Uterus (tissue), 4 donors: ENCODE data around the gene RRH. TPM values are rescaled to one million over a fixed set of nuclear protein-coding genes. Genes with fewer than 3 reads are reported as not detected.

Source experiments
- DNase-seq, 2 donors: peaks; one replicate each; pipeline ENCODE4 v3.0.0-alpha.2; 2019 to 2020
- H3K27ac ChIP-seq, 2 donors: fragments of 200-600 bp; sonication (generic); 1 replicate in 1 of 2; 2 replicates in 1 of 2; pipeline ENCODE4 v1.5.1; 2016 to 2018
- H3K27me3 ChIP-seq, 2 donors: fragments of 200-600 bp; sonication (generic); one replicate each; pipeline ENCODE4 v1.5.1; 2018 to 2019; ENCODE audit warnings: control low read depth in 1 of 2
- H3K36me3 ChIP-seq, 2 donors: fragments of 200-600 bp; sonication (generic); one replicate each; pipeline ENCODE4 v1.5.1; 2019; ENCODE audit warnings: control low read depth in 1 of 2
- H3K4me1 ChIP-seq, 2 donors: fragments of 200-600 bp; sonication (generic); one replicate each; pipeline ENCODE4 v1.5.1; 2018 to 2019; ENCODE audit warnings: control low read depth in 1 of 2
- H3K4me3 ChIP-seq, 2 donors: fragments of 200-600 bp; sonication (generic); 1 replicate in 1 of 2; 2 replicates in 1 of 2; pipeline ENCODE4 v1.5.1; 2018 to 2019; ENCODE audit warnings: mild to moderate bottlenecking in 1 of 2
- H3K9me3 ChIP-seq, 2 donors: fragments of 200-600 bp; sonication (generic); one replicate each; pipeline ENCODE4 v1.5.1; 2019; ENCODE audit warnings: control low read depth in 1 of 2
- POLR2A ChIP-seq, 2 donors: fragments of 450-650 bp; IDR thresholded peaks; one replicate each; pipeline ENCODE4 v1.6.1; 2016; ENCODE audit warnings: antibody characterized with exemption in 2 of 2, mild to moderate bottlenecking in 1 of 2, moderate library complexity in 1 of 2
- intact Hi-C: fragments of 100-400 bp; cut with DNase I; formaldehyde crosslinking; loops from one replicate; pipeline ENCODE4 v1.15.1; 2023; ENCODE audit warnings: low total_unique reads
- total RNA-seq, 4 donors: library from RNA; depleted of rRNA in 3 of 4; stranded (reverse); fragments of >200 nt in 3 of 4; gene quantifications; one replicate each; pipeline versions ENCODE4 v1.1.0 to v1.2.4, GENCODE V29; 2014 to 2023
- TF ChIP-seq, protein P1 (sequence below), 4 experiments: fragments of 200-600 bp in 2 of 4; fragments of 450-650 bp in 2 of 4; sonication (generic) in 2 of 4; IDR thresholded peaks; one replicate each; pipeline ENCODE4 v1.5.1; 2016 to 2019; ENCODE audit warnings: antibody characterized with exemption in 4 of 4, mild to moderate bottlenecking in 2 of 4, moderate library complexity in 1 of 4
- donor health status: DM: yes; HTN: yes; CAD: no.

The RRH gene
- total RNA-seq, 4 donors from 2014 or later = 0.30 to 1.5 TPM; not detected in 2

DNA sequence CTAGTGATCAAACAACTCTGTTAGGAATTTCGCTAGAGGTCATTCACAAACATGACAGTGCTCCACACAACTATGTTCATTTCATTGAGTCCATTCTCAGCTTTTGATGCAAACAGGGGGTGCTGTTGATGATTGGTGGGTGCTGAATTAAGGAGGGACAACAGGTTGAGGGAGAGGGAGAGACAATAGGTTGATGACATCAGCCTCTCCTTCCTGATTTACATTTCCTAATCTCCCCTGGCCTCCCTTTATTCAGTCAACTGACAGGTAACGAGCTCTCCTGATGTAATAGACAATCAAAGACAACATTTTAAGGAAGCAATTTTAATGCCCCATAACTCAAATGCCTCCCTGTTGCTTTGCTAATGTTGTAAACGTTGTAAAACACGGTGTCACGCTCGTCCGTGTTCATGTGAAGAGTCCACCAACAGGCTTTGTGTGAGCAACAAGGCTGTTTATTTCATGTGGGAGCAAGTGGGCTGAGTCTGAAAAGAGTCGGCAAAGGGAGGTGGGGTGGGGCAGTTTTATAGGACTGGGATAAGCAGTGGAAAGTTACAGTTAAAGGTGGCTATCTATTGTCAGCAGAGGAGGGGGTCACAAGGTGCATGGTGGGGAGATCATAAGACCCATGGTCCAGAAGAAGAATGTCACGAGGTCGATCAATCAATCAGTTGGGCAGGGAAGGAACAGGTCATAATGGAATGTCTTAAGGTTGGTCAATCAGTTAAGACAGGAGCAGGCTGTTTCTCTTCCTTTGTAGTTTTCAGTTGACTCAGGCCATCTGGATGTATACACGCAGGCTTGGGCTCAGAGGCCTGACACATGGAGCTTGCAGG, 17.0 kb upstream of the RRH start:
- TF ChIP-seq, protein P1, sequence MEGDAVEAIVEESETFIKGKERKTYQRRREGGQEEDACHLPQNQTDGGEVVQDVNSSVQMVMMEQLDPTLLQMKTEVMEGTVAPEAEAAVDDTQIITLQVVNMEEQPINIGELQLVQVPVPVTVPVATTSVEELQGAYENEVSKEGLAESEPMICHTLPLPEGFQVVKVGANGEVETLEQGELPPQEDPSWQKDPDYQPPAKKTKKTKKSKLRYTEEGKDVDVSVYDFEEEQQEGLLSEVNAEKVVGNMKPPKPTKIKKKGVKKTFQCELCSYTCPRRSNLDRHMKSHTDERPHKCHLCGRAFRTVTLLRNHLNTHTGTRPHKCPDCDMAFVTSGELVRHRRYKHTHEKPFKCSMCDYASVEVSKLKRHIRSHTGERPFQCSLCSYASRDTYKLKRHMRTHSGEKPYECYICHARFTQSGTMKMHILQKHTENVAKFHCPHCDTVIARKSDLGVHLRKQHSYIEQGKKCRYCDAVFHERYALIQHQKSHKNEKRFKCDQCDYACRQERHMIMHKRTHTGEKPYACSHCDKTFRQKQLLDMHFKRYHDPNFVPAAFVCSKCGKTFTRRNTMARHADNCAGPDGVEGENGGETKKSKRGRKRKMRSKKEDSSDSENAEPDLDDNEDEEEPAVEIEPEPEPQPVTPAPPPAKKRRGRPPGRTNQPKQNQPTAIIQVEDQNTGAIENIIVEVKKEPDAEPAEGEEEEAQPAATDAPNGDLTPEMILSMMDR (IDR thresholded peaks at IDR 0.05) = no peak
- TF ChIP-seq POLR2A (IDR thresholded peaks at IDR 0.05) = no peak
- no peaks in the 10 kb centered on the region for H3K27me3 ChIP-seq
- H3K4me3 ChIP-seq = no peak overlapping the region
- no peak overlapping the region for H3K27ac ChIP-seq
- H3K9me3 ChIP-seq = no peaks in the 10 kb centered on the region
- intact Hi-C loops = no loop called here
- H3K4me1 ChIP-seq = no peaks in the 10 kb centered on the region
- no peak for DNase-seq
- H3K36me3 ChIP-seq = no peaks in the 10 kb centered on the region

DNA sequence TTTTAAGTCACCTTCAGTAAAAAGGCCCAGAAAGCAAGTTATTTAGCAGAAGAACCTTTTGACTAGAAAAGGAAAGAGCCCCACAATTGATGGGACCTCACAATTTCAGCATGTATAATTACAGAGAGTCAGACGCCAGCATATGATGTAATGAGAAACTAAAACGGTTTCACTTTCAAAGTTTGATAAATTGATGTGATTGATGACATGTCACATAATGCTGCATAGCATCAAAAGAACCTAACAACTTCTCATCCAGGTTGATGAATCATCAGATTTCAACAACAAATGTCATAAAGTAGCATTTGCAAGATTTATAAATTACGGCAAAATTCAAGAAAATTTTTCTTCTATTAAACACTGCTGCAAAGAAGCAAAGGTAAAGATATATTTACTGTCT, 16.1 kb upstream of the RRH start:
- H3K36me3 ChIP-seq = no peaks in the 10 kb centered on the region
- no peak overlapping the region for H3K4me3 ChIP-seq
- no peak overlapping the region for H3K27ac ChIP-seq
- intact Hi-C loops = no loop called here
- no peaks in the 10 kb centered on the region for H3K4me1 ChIP-seq
- no peaks in the 10 kb centered on the region for H3K27me3 ChIP-seq
- no peaks in the 10 kb centered on the region for H3K9me3 ChIP-seq
- no peak for TF ChIP-seq POLR2A (IDR thresholded peaks at IDR 0.05)
- TF ChIP-seq, protein P1 (IDR thresholded peaks at IDR 0.05) = no peak
- no peak for DNase-seq

DNA sequence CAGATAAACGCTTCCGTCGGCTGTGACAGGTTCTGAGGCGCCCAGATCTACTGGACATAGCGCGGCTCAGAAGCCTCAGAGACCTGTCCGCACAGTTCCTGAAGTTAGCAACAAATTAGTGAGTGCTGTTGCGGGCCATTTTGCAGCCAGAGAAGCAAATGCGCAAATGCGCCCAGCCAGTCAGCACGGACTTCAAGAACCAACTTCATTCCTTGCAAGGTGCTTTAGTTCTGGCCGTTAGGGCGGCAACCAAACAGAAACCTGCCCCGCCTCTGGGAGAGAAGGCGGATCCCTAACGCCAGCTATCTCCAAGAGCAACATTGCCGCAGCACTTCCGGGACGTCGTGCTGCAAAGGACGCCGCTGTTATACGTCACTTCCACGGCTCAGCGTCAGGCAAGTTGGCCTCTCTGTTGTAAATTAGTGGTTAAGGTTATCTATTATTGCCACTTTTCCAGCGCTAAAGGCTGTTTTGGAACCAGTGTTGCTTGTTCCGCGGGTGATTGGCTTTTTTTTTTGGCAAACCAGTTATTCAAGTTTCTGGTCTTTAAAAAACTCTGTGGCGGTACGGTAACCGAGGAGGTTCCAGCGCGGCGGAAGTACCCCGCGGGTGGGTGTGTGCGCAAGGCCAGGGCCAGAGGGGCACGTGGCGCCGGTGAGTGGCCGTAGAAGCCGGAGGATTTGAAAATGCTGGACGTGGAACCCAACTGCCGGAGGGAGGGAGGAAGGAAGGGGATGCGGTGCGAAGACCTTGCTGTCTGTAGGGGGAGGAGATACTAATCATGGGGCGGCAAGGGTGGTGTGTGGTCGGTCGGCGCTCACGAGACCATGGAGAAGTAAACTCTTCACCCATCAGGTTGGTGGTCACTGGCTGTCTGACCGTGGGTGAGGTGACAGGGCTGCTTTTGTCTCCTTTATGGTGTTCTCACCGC, 12.4 kb upstream of the RRH start, which contains the start of gene GAR1:
Gene GAR1 (plus strand): TSS at position 612 of the 931 bp plus-strand sequence. CDS start 403 bp downstream, outside the sequence.
- DNase-seq = peak; percentile 84 to 89
- Histone ChIP-seq H3K27ac (peak within 1 kb of the TSS; percentile 79 to 85), H3K4me3 (peak within 1 kb of the TSS; percentile 69 to 80), H3K36me3 (no peaks in the 10 kb centered on the region), H3K9me3 (no peaks in the 10 kb centered on the region), H3K27me3 (no peaks in the 10 kb centered on the region), H3K4me1 (no peaks in the 10 kb centered on the region)
- intact Hi-C loops = loop anchor here (5.0 kb wide), 1 partner anchor 393 kb away; no protein-coding TSS in a partner anchor
- peak; percentile 31 to 51 for TF ChIP-seq POLR2A (IDR thresholded peaks at IDR 0.05)
- TF ChIP-seq, protein P1 (IDR thresholded peaks at IDR 0.05) = peak in 1 of 4 experiments; percentile 6

DNA sequence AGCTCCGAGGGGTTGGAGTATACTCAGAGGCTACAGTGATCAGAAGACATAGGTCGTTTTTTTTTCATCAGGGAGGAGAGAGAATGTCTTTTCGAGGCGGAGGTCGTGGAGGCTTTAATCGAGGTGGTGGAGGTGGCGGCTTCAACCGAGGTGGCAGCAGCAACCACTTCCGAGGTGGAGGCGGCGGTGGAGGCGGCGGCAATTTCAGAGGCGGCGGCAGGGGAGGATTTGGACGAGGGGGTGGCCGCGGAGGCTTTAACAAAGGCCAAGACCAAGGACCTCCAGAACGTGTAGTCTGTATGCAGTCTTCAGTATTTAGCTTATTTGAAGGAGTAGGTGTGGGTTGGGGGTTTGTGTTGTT, 11.7 kb upstream of the RRH start:
- Histone ChIP-seq H3K27me3 (no peaks in the 10 kb centered on the region), H3K27ac (peak overlapping the region; percentile 79 to 85), H3K4me1 (no peaks in the 10 kb centered on the region), H3K9me3 (no peaks in the 10 kb centered on the region), H3K36me3 (no peaks in the 10 kb centered on the region), H3K4me3 (peak overlapping the region; percentile 69 to 80)
- TF ChIP-seq, protein P1 (IDR thresholded peaks at IDR 0.05) = no peak
- TF ChIP-seq POLR2A (IDR thresholded peaks at IDR 0.05) = no peak
- intact Hi-C loops = loop anchor here (5.0 kb wide), 1 partner anchor 394 kb away; no protein-coding TSS in a partner anchor
- no peak for DNase-seq
